Measurements from ENCODE around the gene GMDS. TPM values are rescaled to one million over a fixed set of nuclear protein-coding genes. Genes with fewer than 3 reads are reported as not detected.

The GMDS gene
- total and polyA plus RNA-seq, 2 donors: 19.9 to 28.4 TPM

- Histone ChIP-seq H3K4me1 (ENCODE audit: control insufficient read depth in 2 of 2, insufficient read depth in 2 of 2, low read length in 2 of 2) (peaks cover 6 to 12% of the 10 kb centered on the region in 2 donors), H3K9me3 (ENCODE audit: control insufficient read depth in 2 of 2, insufficient read depth in 1 of 2, low read length in 1 of 2) (no peaks in the 10 kb centered on the region), H3K4me3 (ENCODE audit: low read length in 2 of 2) (no peak overlapping the region), H3K27me3 (ENCODE audit: control insufficient read depth in 2 of 2, insufficient read depth in 1 of 2, low read length in 1 of 2) (no peaks in the 10 kb centered on the region), H3K27ac (ENCODE audit: low read depth in 1 of 2, low read length in 1 of 2) (no peak overlapping the region), H3K36me3 (ENCODE audit: control insufficient read depth in 2 of 2, insufficient read depth in 2 of 2, low read length in 1 of 2) (peaks cover 0 to 1% of the 10 kb centered on the region in 2 donors)
- no peak for DNase-seq (ENCODE audit: low read depth in 6 of 9, low spot score in 9 of 9)
- 98% methylated on average over 6 of the region's 6 CpGs for WGBS
Observed at GRCh38 chr6:1965596-1966224, 279.7 kb downstream of the GMDS start.

GRCh38 chr6:1963596-1963995 lies 281.8 kb downstream of the GMDS start:
- Histone ChIP-seq H3K36me3 (ENCODE audit: control insufficient read depth in 2 of 2, insufficient read depth in 2 of 2, low read length in 1 of 2) (peaks cover 0 to 4% of the 10 kb centered on the region in 2 donors), H3K27me3 (ENCODE audit: control insufficient read depth in 2 of 2, insufficient read depth in 1 of 2, low read length in 1 of 2) (no peaks in the 10 kb centered on the region), H3K4me1 (ENCODE audit: control insufficient read depth in 2 of 2, insufficient read depth in 2 of 2, low read length in 2 of 2) (no peaks in the 10 kb centered on the region), H3K4me3 (ENCODE audit: low read length in 2 of 2) (no peak overlapping the region), H3K27ac (ENCODE audit: low read depth in 1 of 2, low read length in 1 of 2) (no peak overlapping the region), H3K9me3 (ENCODE audit: control insufficient read depth in 2 of 2, insufficient read depth in 1 of 2, low read length in 1 of 2) (no peaks in the 10 kb centered on the region)
- DNase-seq (ENCODE audit: low read depth in 6 of 9, low spot score in 9 of 9): no peak
- 77% methylated on average over 2 of the region's 2 CpGs for WGBS

GRCh38 chr6:1962201-1962600 lies 283.2 kb downstream of the GMDS start:
- Histone ChIP-seq H3K27me3 (ENCODE audit: control insufficient read depth in 2 of 2, insufficient read depth in 1 of 2, low read length in 1 of 2) (no peaks in the 10 kb centered on the region), H3K36me3 (ENCODE audit: control insufficient read depth in 2 of 2, insufficient read depth in 2 of 2, low read length in 1 of 2) (peaks cover 0 to 4% of the 10 kb centered on the region in 2 donors), H3K9me3 (ENCODE audit: control insufficient read depth in 2 of 2, insufficient read depth in 1 of 2, low read length in 1 of 2) (no peaks in the 10 kb centered on the region), H3K4me1 (ENCODE audit: control insufficient read depth in 2 of 2, insufficient read depth in 2 of 2, low read length in 2 of 2) (no peaks in the 10 kb centered on the region), H3K27ac (ENCODE audit: low read depth in 1 of 2, low read length in 1 of 2) (no peak overlapping the region), H3K4me3 (ENCODE audit: low read length in 2 of 2) (no peak overlapping the region)
- no peak for DNase-seq (ENCODE audit: low read depth in 6 of 9, low spot score in 9 of 9)
- WGBS: 98% methylated on average over 3 of the region's 3 CpGs

DNA sequence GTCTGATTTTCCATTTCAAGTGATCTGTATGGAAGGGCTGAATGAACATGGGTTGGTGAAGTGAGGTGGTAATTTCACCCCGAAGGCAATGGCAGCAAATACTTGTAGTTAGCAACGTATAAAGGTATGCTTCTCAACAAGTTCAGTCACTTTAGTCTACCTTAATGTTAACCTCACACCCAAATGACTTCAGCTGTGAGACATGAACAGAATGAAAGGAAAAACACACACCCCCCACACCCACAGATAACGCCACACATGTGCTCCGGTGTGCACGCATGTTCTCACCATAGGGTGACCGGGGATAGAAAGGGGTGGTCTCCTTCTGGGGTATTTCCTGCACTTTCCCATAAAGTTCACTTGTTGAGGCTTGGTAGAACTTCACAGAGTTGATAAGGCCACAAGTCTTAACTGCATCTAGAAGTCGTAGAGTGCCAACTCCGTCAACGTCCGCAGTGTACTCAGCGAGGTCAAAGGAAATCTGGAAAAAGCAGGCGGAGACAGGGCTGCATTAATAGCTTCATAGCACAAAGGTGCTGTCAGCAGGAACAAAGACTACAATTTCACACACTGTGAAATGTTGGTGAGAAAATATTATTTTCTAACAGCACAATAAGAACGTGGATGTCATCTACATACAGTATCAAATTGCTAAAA lies 284.8 kb downstream of the GMDS start:
- Histone ChIP-seq H3K27ac (ENCODE audit: low read depth in 1 of 2, low read length in 1 of 2) (no peak overlapping the region), H3K9me3 (ENCODE audit: control insufficient read depth in 2 of 2, insufficient read depth in 1 of 2, low read length in 1 of 2) (no peaks in the 10 kb centered on the region), H3K27me3 (ENCODE audit: control insufficient read depth in 2 of 2, insufficient read depth in 1 of 2, low read length in 1 of 2) (no peaks in the 10 kb centered on the region), H3K4me1 (ENCODE audit: control insufficient read depth in 2 of 2, insufficient read depth in 2 of 2, low read length in 2 of 2) (no peaks in the 10 kb centered on the region), H3K36me3 (ENCODE audit: control insufficient read depth in 2 of 2, insufficient read depth in 2 of 2, low read length in 1 of 2) (peaks cover 0 to 4% of the 10 kb centered on the region in 2 donors), H3K4me3 (ENCODE audit: low read length in 2 of 2) (no peak overlapping the region)
- WGBS: 98% methylated on average over 13 of the region's 13 CpGs
- DNase-seq (ENCODE audit: low read depth in 6 of 9, low spot score in 9 of 9): no peak

DNA sequence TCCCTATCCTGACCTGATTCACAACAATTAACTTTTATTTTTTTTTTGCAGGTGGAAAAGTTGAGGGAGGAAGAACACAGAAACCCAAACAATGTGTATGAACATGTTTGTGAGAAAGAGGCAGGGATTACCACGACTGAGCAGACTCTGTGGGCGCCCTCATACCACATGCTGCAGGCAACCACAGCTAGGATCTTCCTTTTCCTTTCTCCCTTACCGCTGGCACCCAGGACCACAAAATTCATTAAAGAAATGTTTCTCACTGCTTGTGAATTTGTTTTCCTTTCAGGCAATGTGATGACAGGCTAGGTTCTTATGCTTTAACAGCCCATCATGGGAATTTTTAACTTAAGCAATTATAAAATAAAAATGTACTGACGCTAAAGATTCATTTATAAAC lies 287.1 kb downstream of the GMDS start:
- Histone ChIP-seq H3K9me3 (ENCODE audit: control insufficient read depth in 2 of 2, insufficient read depth in 1 of 2, low read length in 1 of 2) (no peaks in the 10 kb centered on the region), H3K36me3 (ENCODE audit: control insufficient read depth in 2 of 2, insufficient read depth in 2 of 2, low read length in 1 of 2) (peaks cover 0 to 4% of the 10 kb centered on the region in 2 donors), H3K4me1 (ENCODE audit: control insufficient read depth in 2 of 2, insufficient read depth in 2 of 2, low read length in 2 of 2) (no peaks in the 10 kb centered on the region), H3K4me3 (ENCODE audit: low read length in 2 of 2) (no peak overlapping the region), H3K27ac (ENCODE audit: low read depth in 1 of 2, low read length in 1 of 2) (no peak overlapping the region), H3K27me3 (ENCODE audit: control insufficient read depth in 2 of 2, insufficient read depth in 1 of 2, low read length in 1 of 2) (no peaks in the 10 kb centered on the region)
- 34% methylated on average over 4 of the region's 4 CpGs for WGBS
- DNase-seq (ENCODE audit: low read depth in 6 of 9, low spot score in 9 of 9): no peak

DNA sequence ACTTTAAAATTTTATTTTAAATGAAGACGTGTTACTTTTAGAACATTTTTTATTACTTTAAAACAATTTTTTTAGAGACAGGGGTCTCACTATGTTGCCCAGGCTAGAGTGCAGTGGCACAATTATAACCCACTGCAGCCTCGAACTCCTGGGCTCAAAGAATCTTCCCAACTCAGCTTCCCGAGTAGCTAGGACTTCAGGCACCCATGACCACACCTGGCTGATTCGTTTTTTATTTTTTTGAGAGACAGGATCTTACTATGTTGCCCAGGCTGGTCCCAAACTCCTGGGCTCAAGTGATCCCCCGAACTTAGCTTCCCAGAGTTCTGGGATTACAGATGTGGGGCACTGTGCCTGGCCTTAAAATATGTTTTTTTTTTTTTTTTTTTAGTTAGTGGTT lies 287.7 kb downstream of the GMDS start:
- H3K27me3 ChIP-seq (ENCODE audit: control insufficient read depth in 2 of 2, insufficient read depth in 1 of 2, low read length in 1 of 2): no peaks in the 10 kb centered on the region
- DNase-seq (ENCODE audit: low read depth in 6 of 9, low spot score in 9 of 9): no peak
- H3K9me3 ChIP-seq (ENCODE audit: control insufficient read depth in 2 of 2, insufficient read depth in 1 of 2, low read length in 1 of 2): no peaks in the 10 kb centered on the region
- H3K4me1 ChIP-seq (ENCODE audit: control insufficient read depth in 2 of 2, insufficient read depth in 2 of 2, low read length in 2 of 2): no peaks in the 10 kb centered on the region
- H3K27ac ChIP-seq (ENCODE audit: low read depth in 1 of 2, low read length in 1 of 2): no peak overlapping the region
- WGBS: 77% methylated on average over 5 of the region's 5 CpGs
- H3K36me3 ChIP-seq (ENCODE audit: control insufficient read depth in 2 of 2, insufficient read depth in 2 of 2, low read length in 1 of 2): peaks cover 0 to 4% of the 10 kb centered on the region in 2 donors
- no peak overlapping the region for H3K4me3 ChIP-seq (ENCODE audit: low read length in 2 of 2)

DNA sequence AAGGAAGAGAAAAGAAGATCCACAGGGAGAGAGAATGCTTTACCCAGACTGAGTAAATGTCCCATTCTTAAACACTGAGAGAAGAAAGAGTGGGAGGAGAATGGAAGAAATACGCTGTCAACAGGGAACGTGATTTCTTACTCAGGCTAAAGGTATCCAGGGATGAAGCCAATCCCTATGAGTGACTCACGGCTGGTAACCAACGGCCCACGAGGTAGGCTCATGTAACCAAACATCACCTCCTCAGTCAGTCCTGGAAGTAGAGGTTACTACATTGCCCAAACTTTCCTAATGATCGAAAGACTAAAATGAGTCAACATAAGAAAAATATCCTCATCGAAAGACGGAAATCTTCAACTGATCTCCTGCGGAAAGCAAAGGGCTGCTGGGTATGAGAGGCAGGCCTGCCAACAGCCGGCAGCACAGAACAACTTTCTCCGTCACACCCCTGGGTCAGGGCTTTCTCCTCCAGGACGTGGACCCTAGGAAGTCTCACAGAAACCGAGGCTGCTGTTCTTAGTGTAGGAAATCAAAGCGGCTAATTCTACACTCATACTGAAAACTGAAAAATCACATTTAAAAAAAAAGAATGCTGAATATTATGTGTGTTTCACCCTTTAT lies 292.6 kb downstream of the GMDS start:
- 98% methylated on average over 14 of the region's 14 CpGs for WGBS
- no peaks in the 10 kb centered on the region for H3K36me3 ChIP-seq (ENCODE audit: control insufficient read depth in 2 of 2, insufficient read depth in 2 of 2, low read length in 1 of 2)
- H3K4me1 ChIP-seq (ENCODE audit: control insufficient read depth in 2 of 2, insufficient read depth in 2 of 2, low read length in 2 of 2): no peaks in the 10 kb centered on the region
- H3K4me3 ChIP-seq (ENCODE audit: low read length in 2 of 2): no peak overlapping the region
- no peak for DNase-seq (ENCODE audit: low read depth in 6 of 9, low spot score in 9 of 9)
- no peaks in the 10 kb centered on the region for H3K9me3 ChIP-seq (ENCODE audit: control insufficient read depth in 2 of 2, insufficient read depth in 1 of 2, low read length in 1 of 2)
- no peaks in the 10 kb centered on the region for H3K27me3 ChIP-seq (ENCODE audit: control insufficient read depth in 2 of 2, insufficient read depth in 1 of 2, low read length in 1 of 2)
- no peak overlapping the region for H3K27ac ChIP-seq (ENCODE audit: low read depth in 1 of 2, low read length in 1 of 2)

GRCh38 chr6:1950631-1951030 lies 294.8 kb downstream of the GMDS start:
- Histone ChIP-seq H3K27me3 (ENCODE audit: control insufficient read depth in 2 of 2, insufficient read depth in 1 of 2, low read length in 1 of 2) (no peaks in the 10 kb centered on the region), H3K4me1 (ENCODE audit: control insufficient read depth in 2 of 2, insufficient read depth in 2 of 2, low read length in 2 of 2) (no peaks in the 10 kb centered on the region), H3K36me3 (ENCODE audit: control insufficient read depth in 2 of 2, insufficient read depth in 2 of 2, low read length in 1 of 2) (no peaks in the 10 kb centered on the region)

DNA sequence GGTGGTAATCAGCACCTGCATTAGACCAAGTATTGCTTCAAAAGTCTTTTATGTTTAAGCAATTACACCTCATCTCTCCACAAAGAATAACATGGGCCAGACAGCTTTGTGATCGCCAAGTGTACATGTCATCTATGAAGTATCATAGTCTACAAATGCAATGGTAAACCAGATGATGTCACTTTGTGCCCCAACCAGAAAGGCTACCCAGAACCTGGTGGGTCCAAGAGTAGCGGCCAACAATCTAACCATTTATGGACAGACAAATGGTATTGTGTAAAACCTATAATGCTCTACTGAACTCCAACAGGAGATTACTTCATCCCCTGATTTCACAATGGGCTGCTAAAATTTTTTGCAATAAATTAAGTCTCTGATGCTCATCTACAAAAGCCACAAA lies 295.9 kb downstream of the GMDS start:
- DNase-seq (ENCODE audit: low read depth in 6 of 9, low spot score in 9 of 9): no peak
- no peaks in the 10 kb centered on the region for H3K36me3 ChIP-seq (ENCODE audit: control insufficient read depth in 2 of 2, insufficient read depth in 2 of 2, low read length in 1 of 2)
- WGBS: 95% methylated on average over 2 of the region's 2 CpGs
- no peaks in the 10 kb centered on the region for H3K9me3 ChIP-seq (ENCODE audit: control insufficient read depth in 2 of 2, insufficient read depth in 1 of 2, low read length in 1 of 2)
- H3K4me1 ChIP-seq (ENCODE audit: control insufficient read depth in 2 of 2, insufficient read depth in 2 of 2, low read length in 2 of 2): no peaks in the 10 kb centered on the region
- H3K4me3 ChIP-seq (ENCODE audit: low read length in 2 of 2): no peak overlapping the region
- no peaks in the 10 kb centered on the region for H3K27me3 ChIP-seq (ENCODE audit: control insufficient read depth in 2 of 2, insufficient read depth in 1 of 2, low read length in 1 of 2)
- no peak overlapping the region for H3K27ac ChIP-seq (ENCODE audit: low read depth in 1 of 2, low read length in 1 of 2)

More at GRCh38 chr6:1950631-1951030, 294.8 kb downstream of the GMDS start:
- 86% methylated on average over 6 of the region's 6 CpGs for WGBS
- H3K4me3 ChIP-seq (ENCODE audit: low read length in 2 of 2): no peak overlapping the region
- H3K9me3 ChIP-seq (ENCODE audit: control insufficient read depth in 2 of 2, insufficient read depth in 1 of 2, low read length in 1 of 2): no peaks in the 10 kb centered on the region
- no peak for DNase-seq (ENCODE audit: low read depth in 6 of 9, low spot score in 9 of 9)
- H3K27ac ChIP-seq (ENCODE audit: low read depth in 1 of 2, low read length in 1 of 2): no peak overlapping the region
